Cardiac fibroblast (primary cell): ENCODE measurements around the gene CACFD1.

Source experiments
- DNase-seq, 2 donors: peaks; one replicate each; pipeline versions ENCODE4 v3.0.0 to v3.0.0-alpha.2; 2010; ENCODE audit warnings: low read depth in 2 of 2
- H3K4me3 ChIP-seq, 2 donors: replicated peaks in 1 of 2; 1 replicate in 1 of 2; 2 replicates in 1 of 2; pipeline ENCODE4 v1.5.1; 2011; ENCODE audit warnings: low read depth in 2 of 2, low read length in 2 of 2, mild to moderate bottlenecking in 2 of 2, moderate library complexity in 1 of 2
- CTCF ChIP-seq: IDR thresholded peaks from one replicate; pipeline ENCODE4 v1.5.1; 2011; ENCODE audit warnings: low read depth, mild to moderate bottlenecking, low read length, inconsistent platforms

CACFD1 gene

GRCh38 chr9:133456409-133456808 lies 3.4 kb upstream of the CACFD1 start:
- TF ChIP-seq CTCF, result peak; percentile 11
- no peak overlapping the region for H3K4me3 ChIP-seq
- no peak for DNase-seq

GRCh38 chr9:133457233-133457632 lies 2.5 kb upstream of the CACFD1 start:
- no peak for DNase-seq
- no peak for TF ChIP-seq CTCF
- no peak overlapping the region for H3K4me3 ChIP-seq

GRCh38 chr9:133457748-133458147 lies 2.0 kb upstream of the CACFD1 start:
- no peak for TF ChIP-seq CTCF
- H3K4me3 ChIP-seq, result no peak overlapping the region
- DNase-seq, result no peak

GRCh38 chr9:133458643-133459312 lies 1.0 kb upstream of the CACFD1 start:
- DNase-seq, result no peak

GRCh38 chr9:133460405-133461175 lies 812 bp downstream of the CACFD1 start:
- H3K4me3 ChIP-seq, result peak overlapping the region; percentile 61 to 86
- DNase-seq, result peak in 1 of 2 donors; percentile 32
- no peak for TF ChIP-seq CTCF

More at GRCh38 chr9:133458643-133459312, 1.0 kb upstream of the CACFD1 start:
- H3K4me3 ChIP-seq, result no peak overlapping the region
- TF ChIP-seq CTCF, result no peak

GRCh38 chr9:133461975-133462374 lies 2.2 kb downstream of the CACFD1 start:
- no peak overlapping the region for H3K4me3 ChIP-seq
- no peak for DNase-seq
- TF ChIP-seq CTCF, result no peak
